HepG2 (cell line): Measurements from ENCODE around the gene RAC3. TPM values are rescaled to one million over a fixed set of nuclear protein-coding genes. Genes with fewer than 3 reads are reported as not detected.

Experiments
- AGO2 ChIP-seq: fragments of 200-400 bp; formaldehyde crosslinking; optimal IDR thresholded peaks from 2 replicates; pipeline ENCODE3; 2017; ENCODE audit warnings: mild to moderate bottlenecking, low read depth, low read length, moderate library complexity
- BRCA1 ChIP-seq: sonication (generic); formaldehyde crosslinking; IDR thresholded peaks from 2 replicates; pipeline ENCODE4 v1.4.0; 2020; ENCODE audit warnings: missing genetic modification reagents
- KDM2A ChIP-seq: sonication (generic); formaldehyde crosslinking; IDR thresholded peaks from 2 replicates; pipeline ENCODE4 v1.4.0; 2020; ENCODE audit warnings: low read depth, missing genetic modification reagents, borderline replicate concordance
- MEIS2 ChIP-seq: sonication (generic); formaldehyde crosslinking; IDR thresholded peaks from 2 replicates; pipeline ENCODE4 v1.9.0; 2021; ENCODE audit warnings: mild to moderate bottlenecking, missing genetic modification reagents
- NR2F2 ChIP-seq: IDR thresholded peaks from 2 replicates; pipeline ENCODE4 v1.6.1; 2012; ENCODE audit warnings: low read depth, inconsistent platforms, borderline replicate concordance
- PPARG ChIP-seq: conservative IDR thresholded peaks from 2 replicates; pipeline ENCODE4 v1.6.1; 2016; ENCODE audit warnings: missing biosample characterization, missing genetic modification reagents
- RXRB ChIP-seq: IDR thresholded peaks from 2 replicates; pipeline ENCODE4 v1.6.1; 2016; ENCODE audit warnings: borderline replicate concordance, missing genetic modification reagents, missing compliant biosample characterization
- TAF1 ChIP-seq: sonication (generic); formaldehyde crosslinking; IDR thresholded peaks from 2 replicates; pipeline ENCODE4 v1.4.0; 2020; ENCODE audit warnings: missing genetic modification reagents
- ZNF562 ChIP-seq: sonication (generic); formaldehyde crosslinking; IDR thresholded peaks from 2 replicates; pipeline ENCODE4 v1.8.0; 2022; ENCODE audit warnings: missing genetic modification reagents, borderline replicate concordance
- ZNF766 ChIP-seq: sonication (generic); formaldehyde crosslinking; IDR thresholded peaks from 2 replicates; pipeline ENCODE4 v1.5.0; 2020; ENCODE audit warnings: missing genetic modification reagents, borderline replicate concordance
- ZNF780A ChIP-seq: sonication (generic); formaldehyde crosslinking; IDR thresholded peaks from 2 replicates; pipeline ENCODE4 v1.8.0; 2022; ENCODE audit warnings: mild to moderate bottlenecking, missing genetic modification reagents, moderate library complexity
- polyA plus RNA-seq, 8 experiments: library from polyadenylated mRNA; depleted of rRNA in 3 of 8; stranded (reverse) in 7 of 8; unstranded in 1 of 8; fragments of >200 nt; fragmentation: Illumina TruSeq in 4 of 8; extraction: Trizol in 4 of 8; gene quantifications; 2 replicates each; pipeline versions ENCODE4 v1.2.1 to v1.2.3, GENCODE V29; 2011 to 2016; ENCODE audit warnings: low read depth in 4 of 8, missing spikeins in 1 of 8, mixed read lengths in 1 of 8; ENCODE audit not compliant: insufficient read depth in 1 of 8
- total RNA-seq, 5 experiments: library from RNA; depleted of rRNA; stranded (reverse); fragments of >200 nt; fragmentation: Illumina TruSeq; extraction: Trizol; gene quantifications; 2 replicates each; pipeline ENCODE4 v1.2.3, GENCODE V29; 2016; ENCODE audit warnings: low read depth in 1 of 5
- TF ChIP-seq, protein P1 (sequence below): IDR thresholded peaks from 2 replicates; pipeline ENCODE4 v1.6.1; 2016; ENCODE audit warnings: missing compliant biosample characterization, missing genetic modification reagents, borderline replicate concordance
- TF ChIP-seq, protein P2 (sequence below): sonication (generic); formaldehyde crosslinking; IDR thresholded peaks from 2 replicates; pipeline ENCODE4 v1.4.0; 2020; ENCODE audit warnings: missing genetic modification reagents
- TF ChIP-seq, protein P3 (sequence below): sonication (generic); formaldehyde crosslinking; IDR thresholded peaks from 2 replicates; pipeline ENCODE4 v1.9.0; 2021; ENCODE audit warnings: missing genetic modification reagents, borderline replicate concordance
- TF ChIP-seq, protein P4 (sequence below): sonication (generic); formaldehyde crosslinking; IDR thresholded peaks from 2 replicates; pipeline ENCODE4 v1.5.0; 2020; ENCODE audit warnings: missing genetic modification reagents
- TF ChIP-seq, protein P5 (sequence below): sonication (generic); formaldehyde crosslinking; IDR thresholded peaks from 2 replicates; pipeline ENCODE4 v1.4.0; 2020; ENCODE audit warnings: mild to moderate bottlenecking, missing genetic modification reagents

Gene RAC3
- total and polyA plus RNA-seq, 2 of the 13 experiments (the other 11 are each of a cell fraction or from before 2014, with no cell fraction given), result 10.5 to 21.3 TPM

DNA sequence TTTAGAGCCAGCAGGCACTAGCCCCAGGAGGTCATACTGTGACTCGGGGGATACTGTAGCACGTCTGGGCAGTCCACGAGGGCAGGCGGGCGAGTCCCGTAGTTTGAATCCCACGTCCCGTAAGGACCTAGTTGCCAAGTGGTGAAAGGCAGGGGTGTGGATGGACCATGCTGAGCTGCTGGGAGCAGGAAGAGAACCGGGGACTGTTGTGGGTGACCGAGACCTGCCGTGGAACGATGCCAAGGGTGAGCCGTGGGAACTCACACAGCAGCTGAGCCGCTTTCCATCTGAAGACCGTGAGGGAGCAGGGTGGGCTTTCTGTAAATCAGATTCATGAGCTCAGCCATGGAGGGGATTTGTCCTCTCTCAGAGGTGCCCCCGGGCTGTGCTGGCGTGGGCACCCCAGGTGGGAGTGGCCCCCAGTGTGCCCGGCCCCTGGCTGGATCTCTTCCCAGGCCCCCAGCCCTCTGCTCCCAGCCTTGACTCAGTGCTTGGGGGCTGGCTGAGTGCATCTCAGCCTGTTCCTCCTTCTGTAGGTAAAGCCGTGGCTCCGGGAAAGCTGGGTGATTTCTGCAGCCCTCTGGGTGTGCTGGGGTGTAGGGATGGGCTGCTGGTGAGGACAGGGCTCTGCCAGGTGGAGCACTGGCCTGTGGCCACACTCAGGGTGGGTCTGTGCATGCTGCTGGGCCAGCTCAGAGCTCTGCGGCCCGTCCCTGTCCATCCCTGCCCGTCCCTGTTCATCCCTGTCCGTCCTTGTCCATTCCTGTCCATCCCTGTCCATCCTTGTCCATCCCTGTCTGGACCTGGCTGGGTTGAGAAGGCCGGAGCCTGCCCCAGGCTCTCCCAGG is 40.4 kb upstream of the RAC3 start (continued):
- TF ChIP-seq, protein P1, sequence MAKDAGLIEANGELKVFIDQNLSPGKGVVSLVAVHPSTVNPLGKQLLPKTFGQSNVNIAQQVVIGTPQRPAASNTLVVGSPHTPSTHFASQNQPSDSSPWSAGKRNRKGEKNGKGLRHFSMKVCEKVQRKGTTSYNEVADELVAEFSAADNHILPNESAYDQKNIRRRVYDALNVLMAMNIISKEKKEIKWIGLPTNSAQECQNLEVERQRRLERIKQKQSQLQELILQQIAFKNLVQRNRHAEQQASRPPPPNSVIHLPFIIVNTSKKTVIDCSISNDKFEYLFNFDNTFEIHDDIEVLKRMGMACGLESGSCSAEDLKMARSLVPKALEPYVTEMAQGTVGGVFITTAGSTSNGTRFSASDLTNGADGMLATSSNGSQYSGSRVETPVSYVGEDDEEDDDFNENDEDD (CRISPR knock-in tag), result no peak
- TF ChIP-seq BRCA1 (CRISPR knock-in tag), result peak; percentile 19; the same call in 1 of the 2 replicates
- no peak for TF ChIP-seq NR2F2
- TF ChIP-seq ZNF562 (CRISPR knock-in tag), result no peak
- TF ChIP-seq PPARG (CRISPR knock-in tag), result no peak
- TF ChIP-seq ZNF766 (CRISPR knock-in tag), result no peak
- TF ChIP-seq RXRB, result no peak
- TF ChIP-seq TAF1 (CRISPR knock-in tag), result no peak
- TF ChIP-seq, protein P2, sequence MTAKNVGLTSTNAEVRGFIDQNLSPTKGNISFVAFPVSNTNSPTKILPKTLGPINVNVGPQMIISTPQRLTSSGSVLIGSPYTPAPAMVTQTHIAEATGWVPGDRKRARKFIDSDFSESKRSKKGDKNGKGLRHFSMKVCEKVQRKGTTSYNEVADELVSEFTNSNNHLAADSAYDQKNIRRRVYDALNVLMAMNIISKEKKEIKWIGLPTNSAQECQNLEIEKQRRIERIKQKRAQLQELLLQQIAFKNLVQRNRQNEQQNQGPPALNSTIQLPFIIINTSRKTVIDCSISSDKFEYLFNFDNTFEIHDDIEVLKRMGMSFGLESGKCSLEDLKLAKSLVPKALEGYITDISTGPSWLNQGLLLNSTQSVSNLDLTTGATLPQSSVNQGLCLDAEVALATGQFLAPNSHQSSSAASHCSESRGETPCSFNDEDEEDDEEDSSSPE, result no peak
- 0 out of 2 replicates have a peak, but pooled peaks have one; percentile 2 for TF ChIP-seq ZNF780A (CRISPR knock-in tag)
- peak; percentile 58 for TF ChIP-seq AGO2
- TF ChIP-seq, protein P3, sequence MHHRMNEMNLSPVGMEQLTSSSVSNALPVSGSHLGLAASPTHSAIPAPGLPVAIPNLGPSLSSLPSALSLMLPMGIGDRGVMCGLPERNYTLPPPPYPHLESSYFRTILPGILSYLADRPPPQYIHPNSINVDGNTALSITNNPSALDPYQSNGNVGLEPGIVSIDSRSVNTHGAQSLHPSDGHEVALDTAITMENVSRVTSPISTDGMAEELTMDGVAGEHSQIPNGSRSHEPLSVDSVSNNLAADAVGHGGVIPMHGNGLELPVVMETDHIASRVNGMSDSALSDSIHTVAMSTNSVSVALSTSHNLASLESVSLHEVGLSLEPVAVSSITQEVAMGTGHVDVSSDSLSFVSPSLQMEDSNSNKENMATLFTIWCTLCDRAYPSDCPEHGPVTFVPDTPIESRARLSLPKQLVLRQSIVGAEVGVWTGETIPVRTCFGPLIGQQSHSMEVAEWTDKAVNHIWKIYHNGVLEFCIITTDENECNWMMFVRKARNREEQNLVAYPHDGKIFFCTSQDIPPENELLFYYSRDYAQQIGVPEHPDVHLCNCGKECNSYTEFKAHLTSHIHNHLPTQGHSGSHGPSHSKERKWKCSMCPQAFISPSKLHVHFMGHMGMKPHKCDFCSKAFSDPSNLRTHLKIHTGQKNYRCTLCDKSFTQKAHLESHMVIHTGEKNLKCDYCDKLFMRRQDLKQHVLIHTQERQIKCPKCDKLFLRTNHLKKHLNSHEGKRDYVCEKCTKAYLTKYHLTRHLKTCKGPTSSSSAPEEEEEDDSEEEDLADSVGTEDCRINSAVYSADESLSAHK (CRISPR knock-in tag), result no peak
- TF ChIP-seq, protein P4, sequence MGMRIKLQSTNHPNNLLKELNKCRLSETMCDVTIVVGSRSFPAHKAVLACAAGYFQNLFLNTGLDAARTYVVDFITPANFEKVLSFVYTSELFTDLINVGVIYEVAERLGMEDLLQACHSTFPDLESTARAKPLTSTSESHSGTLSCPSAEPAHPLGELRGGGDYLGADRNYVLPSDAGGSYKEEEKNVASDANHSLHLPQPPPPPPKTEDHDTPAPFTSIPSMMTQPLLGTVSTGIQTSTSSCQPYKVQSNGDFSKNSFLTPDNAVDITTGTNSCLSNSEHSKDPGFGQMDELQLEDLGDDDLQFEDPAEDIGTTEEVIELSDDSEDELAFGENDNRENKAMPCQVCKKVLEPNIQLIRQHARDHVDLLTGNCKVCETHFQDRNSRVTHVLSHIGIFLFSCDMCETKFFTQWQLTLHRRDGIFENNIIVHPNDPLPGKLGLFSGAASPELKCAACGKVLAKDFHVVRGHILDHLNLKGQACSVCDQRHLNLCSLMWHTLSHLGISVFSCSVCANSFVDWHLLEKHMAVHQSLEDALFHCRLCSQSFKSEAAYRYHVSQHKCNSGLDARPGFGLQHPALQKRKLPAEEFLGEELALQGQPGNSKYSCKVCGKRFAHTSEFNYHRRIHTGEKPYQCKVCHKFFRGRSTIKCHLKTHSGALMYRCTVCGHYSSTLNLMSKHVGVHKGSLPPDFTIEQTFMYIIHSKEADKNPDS (CRISPR knock-in tag), result 0 out of 2 replicates have a peak, but pooled peaks have one; percentile 79
- no peak for TF ChIP-seq KDM2A (CRISPR knock-in tag)
- TF ChIP-seq MEIS2 (CRISPR knock-in tag), result peak; percentile 7; the same call in 1 of the 2 replicates
- TF ChIP-seq, protein P5, sequence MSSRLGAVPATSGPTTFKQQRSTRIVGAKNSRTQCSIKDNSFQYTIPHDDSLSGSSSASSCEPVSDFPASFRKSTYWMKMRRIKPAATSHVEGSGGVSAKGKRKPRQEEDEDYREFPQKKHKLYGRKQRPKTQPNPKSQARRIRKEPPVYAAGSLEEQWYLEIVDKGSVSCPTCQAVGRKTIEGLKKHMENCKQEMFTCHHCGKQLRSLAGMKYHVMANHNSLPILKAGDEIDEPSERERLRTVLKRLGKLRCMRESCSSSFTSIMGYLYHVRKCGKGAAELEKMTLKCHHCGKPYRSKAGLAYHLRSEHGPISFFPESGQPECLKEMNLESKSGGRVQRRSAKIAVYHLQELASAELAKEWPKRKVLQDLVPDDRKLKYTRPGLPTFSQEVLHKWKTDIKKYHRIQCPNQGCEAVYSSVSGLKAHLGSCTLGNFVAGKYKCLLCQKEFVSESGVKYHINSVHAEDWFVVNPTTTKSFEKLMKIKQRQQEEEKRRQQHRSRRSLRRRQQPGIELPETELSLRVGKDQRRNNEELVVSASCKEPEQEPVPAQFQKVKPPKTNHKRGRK (CRISPR knock-in tag), result 0 out of 2 replicates have a peak, but pooled peaks have one; percentile 70
